Liver (tissue), 3 donors: ENCODE results near the gene C12orf57.

ENCODE experiments used
- ATF3 ChIP-seq: IDR thresholded peaks from 2 replicates; pipeline ENCODE4 v1.6.1; 2016; ENCODE audit warnings: antibody characterized with exemption
- CTCF ChIP-seq: fragments of 150-350 bp; IDR thresholded peaks from 2 replicates; pipeline ENCODE4 v1.5.1; 2017; ENCODE audit warnings: improper control_type of control experiment, low read depth, low read length; ENCODE audit not compliant: missing input control
- EGR1 ChIP-seq, 2 donors: IDR thresholded peaks; 2 replicates each; pipeline ENCODE4 v1.6.1; 2016 to 2018; ENCODE audit warnings: antibody characterized with exemption in 2 of 2, low read depth in 2 of 2
- HNF4G ChIP-seq: IDR thresholded peaks from 2 replicates; pipeline ENCODE4 v1.6.1; 2016; ENCODE audit warnings: antibody characterized with exemption
- MAX ChIP-seq: IDR thresholded peaks from 2 replicates; pipeline ENCODE4 v1.6.1; 2016; ENCODE audit warnings: antibody characterized with exemption
- TAF1 ChIP-seq: conservative IDR thresholded peaks from 2 replicates; pipeline ENCODE4 v1.6.1; 2016; ENCODE audit warnings: antibody characterized with exemption, mild to moderate bottlenecking
- donor health status: healthy.
- donor health status: healthy.

GRCh38 chr12:6934110-6934509 lies 9.7 kb upstream of the C12orf57 start:
- TF ChIP-seq EGR1 (IDR thresholded peaks at IDR 0.05; ENCODE audit: low read depth in 2 of 2) = no peak
- TF ChIP-seq ATF3 = no peak
- no peak for TF ChIP-seq CTCF
- no peak for TF ChIP-seq MAX
- no peak for TF ChIP-seq HNF4G
- no peak for TF ChIP-seq TAF1
